ENCODE measurements around the gene A4GALT.

GRCh38 chr22:42680648-42681047, 40.0 kb downstream of the A4GALT start:
- TF ChIP-seq, protein P1, sequence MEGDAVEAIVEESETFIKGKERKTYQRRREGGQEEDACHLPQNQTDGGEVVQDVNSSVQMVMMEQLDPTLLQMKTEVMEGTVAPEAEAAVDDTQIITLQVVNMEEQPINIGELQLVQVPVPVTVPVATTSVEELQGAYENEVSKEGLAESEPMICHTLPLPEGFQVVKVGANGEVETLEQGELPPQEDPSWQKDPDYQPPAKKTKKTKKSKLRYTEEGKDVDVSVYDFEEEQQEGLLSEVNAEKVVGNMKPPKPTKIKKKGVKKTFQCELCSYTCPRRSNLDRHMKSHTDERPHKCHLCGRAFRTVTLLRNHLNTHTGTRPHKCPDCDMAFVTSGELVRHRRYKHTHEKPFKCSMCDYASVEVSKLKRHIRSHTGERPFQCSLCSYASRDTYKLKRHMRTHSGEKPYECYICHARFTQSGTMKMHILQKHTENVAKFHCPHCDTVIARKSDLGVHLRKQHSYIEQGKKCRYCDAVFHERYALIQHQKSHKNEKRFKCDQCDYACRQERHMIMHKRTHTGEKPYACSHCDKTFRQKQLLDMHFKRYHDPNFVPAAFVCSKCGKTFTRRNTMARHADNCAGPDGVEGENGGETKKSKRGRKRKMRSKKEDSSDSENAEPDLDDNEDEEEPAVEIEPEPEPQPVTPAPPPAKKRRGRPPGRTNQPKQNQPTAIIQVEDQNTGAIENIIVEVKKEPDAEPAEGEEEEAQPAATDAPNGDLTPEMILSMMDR (IDR thresholded peaks at IDR 0.05): no peak
- TF ChIP-seq EZH2phosphoT487 (IDR thresholded peaks at IDR 0.05): no peak
